Suprapubic skin (tissue), 4 donors: Measurements from ENCODE around the gene MAP7D1. TPM values are rescaled to one million over a fixed set of nuclear protein-coding genes. Genes with fewer than 3 reads are reported as not detected.

ENCODE experiments used
- DNase-seq, 2 donors: peaks; one replicate each; pipeline ENCODE4 v3.0.0-alpha.2; 2019; ENCODE audit warnings: low spot score in 2 of 2
- H3K27ac ChIP-seq: fragments of 200-600 bp; sonication (generic); one replicate; pipeline ENCODE4 v1.5.1; 2019
- H3K27me3 ChIP-seq: fragments of 200-600 bp; sonication (generic); one replicate; pipeline ENCODE4 v1.5.1; 2019
- H3K36me3 ChIP-seq: fragments of 200-600 bp; sonication (generic); one replicate; pipeline ENCODE4 v1.5.1; 2019
- H3K4me1 ChIP-seq: fragments of 200-600 bp; sonication (generic); one replicate; pipeline ENCODE4 v1.5.1; 2019
- H3K4me3 ChIP-seq: fragments of 200-600 bp; sonication (generic); one replicate; pipeline ENCODE4 v1.5.1; 2019; ENCODE audit warnings: mild to moderate bottlenecking
- H3K9me3 ChIP-seq: fragments of 200-600 bp; sonication (generic); one replicate; pipeline ENCODE4 v1.5.1; 2019
- CTCF ChIP-seq, 2 donors: fragments of 200-600 bp in 1 of 2; fragments of 450-650 bp in 1 of 2; sonication (generic) in 1 of 2; IDR thresholded peaks; one replicate each; pipeline ENCODE4 v1.5.1; 2016 to 2019; ENCODE audit warnings: antibody characterized with exemption in 2 of 2, mild to moderate bottlenecking in 1 of 2, moderate library complexity in 1 of 2
- EP300 ChIP-seq: sonication (generic); formaldehyde crosslinking; IDR thresholded peaks from one replicate; pipeline ENCODE4 v1.6.1; 2017; ENCODE audit warnings: antibody characterized with exemption
- POLR2A ChIP-seq, 2 donors: fragments of 450-650 bp; IDR thresholded peaks; one replicate each; pipeline ENCODE4 v1.6.1; 2017; ENCODE audit warnings: antibody characterized with exemption in 2 of 2, mild to moderate bottlenecking in 2 of 2, moderate library complexity in 2 of 2
- POLR2AphosphoS5 ChIP-seq, 3 donors: sonication (generic); formaldehyde crosslinking; IDR thresholded peaks; one replicate each; pipeline ENCODE4 v1.6.1; 2017; ENCODE audit warnings: antibody characterized with exemption in 3 of 3
- WGBS: methylation state at CpG from one replicate; pipeline ENCODE4 v1.1.5; 2018; 5-methylcytosine and 5-hydroxymethylcytosine counted together
- total RNA-seq, 4 donors: library from RNA; depleted of rRNA; stranded (reverse); fragments of >200 nt; gene quantifications; one replicate each; pipeline ENCODE4 v1.1.0, GENCODE V29; 2016

Gene MAP7D1
- total RNA-seq, 4 donors from 2014 or later, result 80.0 to 119 (median 94.6) TPM

- TF ChIP-seq POLR2A (IDR thresholded peaks at IDR 0.05), result no peak
- no peak for TF ChIP-seq CTCF (IDR thresholded peaks at IDR 0.05)
- TF ChIP-seq EP300, result no peak
- no peak for TF ChIP-seq POLR2AphosphoS5 (IDR thresholded peaks at IDR 0.05)
- Histone ChIP-seq H3K36me3 (no peaks in the 10 kb centered on the region), H3K27ac (no peak overlapping the region), H3K9me3 (no peaks in the 10 kb centered on the region), H3K27me3 (no peaks in the 10 kb centered on the region), H3K4me1 (peaks cover 28% of the 10 kb centered on the region), H3K4me3 (no peak overlapping the region)
- DNase-seq, result no peak
- WGBS, result 57% methylated on average over 4 of the region's 4 CpGs
Measured at GRCh38 chr1:36111151-36111550, 44.8 kb upstream of the MAP7D1 start.

GRCh38 chr1:36112823-36113222 is 43.1 kb upstream of the MAP7D1 start:
- no peak overlapping the region for H3K27ac ChIP-seq
- 93% methylated on average over 8 of the region's 9 CpGs for WGBS

GRCh38 chr1:36114371-36114770 is 41.6 kb upstream of the MAP7D1 start:
- Histone ChIP-seq H3K4me3 (no peak overlapping the region), H3K27ac (no peak overlapping the region), H3K9me3 (no peaks in the 10 kb centered on the region), H3K4me1 (peaks cover 19% of the 10 kb centered on the region), H3K27me3 (no peaks in the 10 kb centered on the region), H3K36me3 (no peaks in the 10 kb centered on the region)
- no peak for TF ChIP-seq POLR2AphosphoS5 (IDR thresholded peaks at IDR 0.05)
- no peak for TF ChIP-seq EP300
- no peak for TF ChIP-seq CTCF (IDR thresholded peaks at IDR 0.05)
- WGBS, result 69% methylated on average over 5 of the region's 5 CpGs
- DNase-seq, result no peak

More at GRCh38 chr1:36112823-36113222, 43.1 kb upstream of the MAP7D1 start:
- H3K36me3 ChIP-seq, result no peaks in the 10 kb centered on the region
- no peaks in the 10 kb centered on the region for H3K27me3 ChIP-seq
- no peak overlapping the region for H3K4me3 ChIP-seq
- H3K4me1 ChIP-seq, result peaks cover 27% of the 10 kb centered on the region
- TF ChIP-seq EP300 (no peak), POLR2A (IDR thresholded peaks at IDR 0.05) (no peak), POLR2AphosphoS5 (IDR thresholded peaks at IDR 0.05) (no peak), CTCF (IDR thresholded peaks at IDR 0.05) (no peak)
- no peaks in the 10 kb centered on the region for H3K9me3 ChIP-seq
- no peak for DNase-seq

- Histone ChIP-seq H3K36me3 (no peaks in the 10 kb centered on the region), H3K27ac (peak overlapping the region; percentile 52), H3K4me1 (peaks cover 19% of the 10 kb centered on the region), H3K9me3 (no peaks in the 10 kb centered on the region), H3K27me3 (no peaks in the 10 kb centered on the region), H3K4me3 (no peak overlapping the region)
- no peak for DNase-seq
- 63% methylated on average over 10 of the region's 18 CpGs for WGBS
- TF ChIP-seq POLR2AphosphoS5 (IDR thresholded peaks at IDR 0.05) (no peak), EP300 (no peak), CTCF (IDR thresholded peaks at IDR 0.05) (no peak), POLR2A (IDR thresholded peaks at IDR 0.05) (no peak)
Measured at GRCh38 chr1:36115200-36115669, 40.7 kb upstream of the MAP7D1 start.

GRCh38 chr1:36115931-36116330 is 40.0 kb upstream of the MAP7D1 start:
- Histone ChIP-seq H3K27me3 (no peaks in the 10 kb centered on the region), H3K4me1 (peaks cover 19% of the 10 kb centered on the region), H3K27ac (no peak overlapping the region), H3K4me3 (no peak overlapping the region), H3K36me3 (no peaks in the 10 kb centered on the region), H3K9me3 (no peaks in the 10 kb centered on the region)
- no peak for TF ChIP-seq CTCF (IDR thresholded peaks at IDR 0.05)
- no peak for TF ChIP-seq EP300
- TF ChIP-seq POLR2AphosphoS5 (IDR thresholded peaks at IDR 0.05), result no peak
- TF ChIP-seq POLR2A (IDR thresholded peaks at IDR 0.05), result no peak
- WGBS, result 69% methylated on average over 5 of the region's 5 CpGs
- no peak for DNase-seq
